ENCODE data around the gene ZBTB7B.

DNA sequence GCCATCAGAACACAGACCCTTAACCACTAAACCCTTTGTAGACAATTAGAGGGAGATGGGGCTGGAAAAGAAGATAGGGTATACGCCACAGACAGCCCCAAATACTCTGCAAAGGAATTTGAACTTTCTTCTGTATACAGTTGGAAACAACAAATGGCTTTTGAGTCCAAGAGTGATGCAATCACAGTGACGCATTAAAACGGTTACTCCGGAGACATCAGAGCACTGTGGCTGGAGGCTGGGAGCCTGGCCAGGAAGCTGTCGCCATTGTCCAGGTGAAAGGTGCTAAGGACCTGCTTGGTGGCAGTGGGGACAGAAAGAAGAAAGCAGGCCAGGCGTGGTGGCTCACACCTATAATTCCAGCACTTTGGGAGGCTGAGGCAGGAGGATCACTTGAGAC, 15.3 kb upstream of the ZBTB7B start:
- TF ChIP-seq, protein P1, sequence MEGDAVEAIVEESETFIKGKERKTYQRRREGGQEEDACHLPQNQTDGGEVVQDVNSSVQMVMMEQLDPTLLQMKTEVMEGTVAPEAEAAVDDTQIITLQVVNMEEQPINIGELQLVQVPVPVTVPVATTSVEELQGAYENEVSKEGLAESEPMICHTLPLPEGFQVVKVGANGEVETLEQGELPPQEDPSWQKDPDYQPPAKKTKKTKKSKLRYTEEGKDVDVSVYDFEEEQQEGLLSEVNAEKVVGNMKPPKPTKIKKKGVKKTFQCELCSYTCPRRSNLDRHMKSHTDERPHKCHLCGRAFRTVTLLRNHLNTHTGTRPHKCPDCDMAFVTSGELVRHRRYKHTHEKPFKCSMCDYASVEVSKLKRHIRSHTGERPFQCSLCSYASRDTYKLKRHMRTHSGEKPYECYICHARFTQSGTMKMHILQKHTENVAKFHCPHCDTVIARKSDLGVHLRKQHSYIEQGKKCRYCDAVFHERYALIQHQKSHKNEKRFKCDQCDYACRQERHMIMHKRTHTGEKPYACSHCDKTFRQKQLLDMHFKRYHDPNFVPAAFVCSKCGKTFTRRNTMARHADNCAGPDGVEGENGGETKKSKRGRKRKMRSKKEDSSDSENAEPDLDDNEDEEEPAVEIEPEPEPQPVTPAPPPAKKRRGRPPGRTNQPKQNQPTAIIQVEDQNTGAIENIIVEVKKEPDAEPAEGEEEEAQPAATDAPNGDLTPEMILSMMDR (conservative IDR thresholded peaks at IDR 0.05 in 1 of 2, IDR thresholded peaks at IDR 0.05 in 1 of 2; ENCODE audit: extremely low read depth in 1 of 2, insufficient read depth in 1 of 2, low read depth in 1 of 2, low read length in 2 of 2), result no peak
- no peak for TF ChIP-seq EZH2 (IDR thresholded peaks at IDR 0.05; ENCODE audit: borderline replicate concordance, low read length)
